ENCODE data around the gene SERPINA5.

The SERPINA5 gene

DNA sequence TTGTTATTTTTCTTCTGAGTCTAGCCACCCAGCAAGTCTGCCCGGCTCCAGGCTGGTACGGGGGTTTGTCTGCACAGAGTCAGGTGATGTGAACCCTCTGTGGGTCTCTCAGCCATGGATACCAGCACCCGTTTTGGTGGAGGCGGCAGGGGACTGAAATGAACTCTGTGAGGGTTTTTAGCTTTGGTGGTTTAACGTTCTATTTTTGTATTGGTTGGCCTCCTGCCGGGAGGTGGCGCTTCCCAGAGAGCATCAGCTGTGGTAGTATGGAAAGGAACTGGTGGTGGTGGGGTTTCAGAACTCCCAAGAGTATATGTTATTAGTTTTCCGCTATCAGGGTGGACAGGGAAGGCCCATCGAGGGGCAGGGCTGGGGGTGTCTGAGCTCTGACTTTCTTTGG, 25.2 kb upstream of the SERPINA5 start:
- DNase-seq = no peak

DNA sequence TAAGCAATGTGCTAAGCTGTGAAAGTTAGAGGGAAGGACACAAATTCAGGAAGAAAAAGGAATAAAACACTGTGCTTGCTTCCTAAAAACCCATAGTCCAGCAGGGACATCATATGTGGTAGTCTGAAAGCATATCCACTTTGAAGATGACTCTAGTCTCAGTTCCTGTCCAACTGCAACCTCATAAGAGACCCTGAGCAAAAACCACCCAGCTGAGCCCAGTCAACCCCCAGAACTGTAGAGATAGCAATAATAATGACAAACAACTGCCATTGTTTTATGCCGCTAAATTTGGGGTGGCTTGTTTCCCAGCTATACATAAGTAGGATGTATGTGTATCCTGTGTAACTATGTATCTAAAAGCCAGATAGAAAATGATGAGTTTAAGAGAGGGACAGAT, 23.9 kb upstream of the SERPINA5 start:
- no peak for DNase-seq

DNA sequence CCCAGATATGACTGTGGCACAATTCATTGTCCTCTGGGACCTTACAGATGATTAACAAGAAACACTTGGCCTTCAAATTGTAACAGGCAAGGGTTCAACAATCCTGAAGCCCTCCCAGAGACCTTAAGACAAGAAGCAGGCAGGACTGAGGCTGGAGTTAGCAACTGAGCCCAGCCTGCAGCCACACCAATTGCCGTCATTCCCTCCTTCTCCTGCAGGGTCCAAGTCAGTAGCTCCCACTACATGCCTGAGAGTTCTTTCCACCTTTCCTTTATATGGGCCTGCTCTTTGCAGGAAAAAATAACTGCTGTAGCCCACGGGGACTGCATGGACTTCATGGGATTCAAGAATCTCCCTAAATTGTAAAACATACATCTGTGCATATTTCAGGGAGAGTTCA, 22.4 kb upstream of the SERPINA5 start:
- no peak for DNase-seq

GRCh38 chr14:94559638-94560290, 21.5 kb upstream of the SERPINA5 start:
- DNase-seq = no peak

DNA sequence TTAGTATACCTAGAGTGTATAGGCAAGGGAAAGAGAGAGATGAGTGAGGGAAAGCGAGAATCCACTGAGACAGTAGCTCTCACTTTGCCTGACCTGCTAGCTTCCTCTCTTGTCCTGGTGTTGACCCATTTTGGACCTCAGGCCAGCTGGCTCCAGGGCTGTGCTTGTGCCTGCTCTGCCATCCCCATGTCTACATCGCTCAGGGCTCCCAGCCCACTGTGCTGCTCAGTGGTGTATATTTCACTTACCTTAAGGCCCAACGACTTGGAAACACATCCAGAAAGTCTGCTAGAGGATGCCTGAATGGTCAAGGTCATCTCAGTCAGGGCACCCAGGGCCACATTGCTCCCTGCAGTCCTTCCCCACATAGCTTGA, 20.9 kb upstream of the SERPINA5 start:
- DNase-seq = no peak

DNA sequence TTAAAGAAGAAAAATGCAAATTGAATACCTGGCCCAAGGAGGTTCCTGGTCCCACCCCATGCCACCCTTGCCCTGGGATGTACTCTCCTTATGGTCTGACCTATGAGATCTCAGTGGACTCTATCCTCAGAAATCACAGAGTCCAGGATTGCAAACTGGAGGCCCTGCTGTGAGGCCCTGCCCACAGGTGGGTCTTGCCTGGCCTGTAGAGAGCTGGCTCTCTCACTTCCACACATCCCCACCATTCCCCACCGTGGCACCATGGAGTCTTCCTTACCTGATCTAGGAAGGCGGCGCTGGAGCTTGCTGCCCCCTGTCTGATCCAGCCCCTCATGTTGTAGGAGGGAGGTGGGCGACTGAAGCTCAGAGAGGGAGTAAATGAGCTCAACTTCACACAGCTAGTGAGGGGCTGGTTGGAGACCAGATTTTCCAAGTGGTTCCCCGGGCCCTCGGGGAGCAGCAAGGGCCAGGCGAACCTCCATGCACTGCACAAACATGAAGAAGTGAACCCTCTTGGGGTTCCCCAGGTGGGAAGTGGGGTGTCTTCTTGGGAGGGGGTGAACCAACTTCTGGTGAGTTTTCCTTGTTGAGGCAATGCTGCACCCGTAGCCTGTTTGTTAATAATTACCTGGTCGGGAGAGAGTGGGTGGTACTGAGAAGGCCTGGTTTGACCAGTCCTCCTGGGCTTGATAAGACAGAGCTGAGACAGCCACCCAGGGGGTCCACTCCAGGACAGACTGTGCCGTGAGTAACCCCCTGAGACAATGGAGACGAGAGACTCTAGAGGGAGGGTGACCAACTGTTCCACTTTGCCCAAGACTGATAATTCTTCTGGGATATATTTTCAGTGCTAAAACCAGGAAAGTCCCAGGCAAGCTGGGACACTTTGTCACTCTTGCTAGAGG, 20.2 kb upstream of the SERPINA5 start, which contains the start of gene SERPINA4:
TSS of gene SERPINA4 (plus strand) at position 692 of the 905 bp plus-strand sequence. CDS start 2,041 bp downstream, outside the sequence.
- no peak for DNase-seq

- DNase-seq = no peak
Observed at GRCh38 chr14:94561656-94562010, 19.6 kb upstream of the SERPINA5 start.

DNA sequence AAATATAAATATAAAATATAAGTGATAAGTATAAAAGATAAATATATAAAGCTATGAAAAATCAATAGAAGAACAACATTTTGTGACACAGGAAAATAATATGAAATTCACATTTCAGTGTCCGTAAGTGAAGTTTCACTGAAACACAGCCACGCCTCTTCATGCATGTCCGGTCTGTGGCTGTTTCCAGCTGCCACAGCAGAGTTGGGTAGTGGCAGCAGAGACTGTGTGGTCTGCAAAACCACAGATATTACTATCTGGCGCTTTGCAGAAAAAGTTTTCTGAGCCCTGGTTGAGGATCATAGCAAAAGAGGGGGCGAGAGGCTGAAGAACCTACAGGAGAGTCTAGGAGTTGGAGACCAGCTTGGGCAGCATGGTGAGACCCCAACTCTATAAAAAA, 19.2 kb upstream of the SERPINA5 start:
- no peak for DNase-seq

- DNase-seq = no peak
Observed at GRCh38 chr14:94562941-94563883, 18.0 kb upstream of the SERPINA5 start.

DNA sequence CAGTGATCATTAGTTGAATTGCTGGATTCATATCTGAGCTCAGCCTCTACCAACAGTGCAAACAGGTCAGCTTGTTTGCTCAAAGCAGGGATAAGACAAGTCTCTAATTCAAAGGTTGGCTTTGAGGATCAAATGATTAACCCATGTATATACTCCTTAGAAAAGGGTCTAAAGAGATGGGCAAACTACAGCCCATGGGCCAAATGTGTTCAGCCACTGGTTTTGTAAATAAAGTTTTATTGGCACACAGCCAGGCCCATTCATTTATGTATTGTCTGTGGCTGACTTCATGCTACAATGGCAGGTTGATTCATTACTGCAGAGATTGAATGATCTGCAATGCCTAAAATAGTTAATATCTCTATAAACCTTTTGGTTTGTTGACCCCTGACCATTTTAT, 16.8 kb upstream of the SERPINA5 start:
- no peak for DNase-seq

GRCh38 chr14:94568186-94568585, 13.0 kb upstream of the SERPINA5 start:
- DNase-seq = no peak

- no peak for DNase-seq
Observed at GRCh38 chr14:94569381-94570001, 11.7 kb upstream of the SERPINA5 start.

DNA sequence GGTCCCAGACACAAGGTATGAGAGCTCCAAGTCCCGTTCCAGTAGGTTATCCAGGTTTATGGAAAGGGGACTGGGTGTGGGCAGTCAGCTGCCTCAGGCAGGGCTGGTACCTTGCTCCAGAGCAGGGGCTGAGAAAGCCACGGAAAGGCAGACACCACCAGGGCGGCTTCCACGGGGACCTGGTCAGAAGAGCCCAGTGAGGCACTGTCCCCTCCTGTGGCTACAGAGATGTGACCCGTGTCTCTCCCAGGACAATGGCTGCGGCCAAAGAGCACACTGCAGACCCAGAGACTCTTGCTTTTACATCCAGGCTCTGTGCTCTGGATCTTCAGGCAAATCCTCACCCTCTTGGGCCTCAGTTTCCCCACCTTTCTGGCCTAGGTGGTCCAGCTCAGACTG, 11.2 kb upstream of the SERPINA5 start:
- DNase-seq = no peak

DNA sequence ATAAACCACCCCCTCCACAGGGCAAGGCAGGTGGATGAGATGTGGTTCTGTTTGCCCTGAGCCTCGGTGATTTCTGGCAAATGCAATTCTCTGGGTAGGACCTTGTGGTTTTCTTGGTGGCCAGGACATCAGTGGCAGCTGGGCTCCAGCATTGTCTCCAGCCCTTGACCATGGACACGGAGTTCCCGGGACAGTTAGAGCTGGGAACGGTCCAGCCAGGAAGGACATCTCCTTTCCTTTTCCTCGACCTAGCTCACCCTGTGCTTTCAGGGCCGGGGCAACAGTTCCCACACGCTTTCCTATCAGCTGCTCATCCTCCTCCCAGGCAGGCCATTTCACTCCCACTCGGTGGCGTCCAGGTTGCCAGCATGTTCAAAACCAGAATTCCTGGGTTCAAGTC, 10.8 kb upstream of the SERPINA5 start:
- DNase-seq = no peak

DNA sequence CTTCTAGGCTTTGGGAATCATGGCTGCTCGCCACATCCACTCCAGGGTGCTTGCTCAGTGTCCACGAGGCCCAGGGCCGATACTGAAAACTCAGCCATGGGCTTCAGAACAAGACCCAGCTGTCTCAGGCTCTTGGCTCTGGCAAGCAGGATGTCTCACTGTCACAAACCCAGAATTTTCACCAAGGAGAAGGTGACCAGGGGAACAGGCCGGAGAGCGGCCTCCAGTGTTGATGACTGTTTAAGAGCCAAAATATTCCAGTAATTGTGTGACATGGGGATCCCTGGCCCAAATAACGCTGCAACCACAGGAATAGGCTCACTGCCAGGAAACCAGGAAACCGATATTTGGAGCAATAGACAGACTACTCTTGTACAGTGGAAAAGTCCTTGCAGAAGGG, 9.8 kb upstream of the SERPINA5 start:
- no peak for DNase-seq

GRCh38 chr14:94571950-94572349, 9.3 kb upstream of the SERPINA5 start:
- DNase-seq = no peak

DNA sequence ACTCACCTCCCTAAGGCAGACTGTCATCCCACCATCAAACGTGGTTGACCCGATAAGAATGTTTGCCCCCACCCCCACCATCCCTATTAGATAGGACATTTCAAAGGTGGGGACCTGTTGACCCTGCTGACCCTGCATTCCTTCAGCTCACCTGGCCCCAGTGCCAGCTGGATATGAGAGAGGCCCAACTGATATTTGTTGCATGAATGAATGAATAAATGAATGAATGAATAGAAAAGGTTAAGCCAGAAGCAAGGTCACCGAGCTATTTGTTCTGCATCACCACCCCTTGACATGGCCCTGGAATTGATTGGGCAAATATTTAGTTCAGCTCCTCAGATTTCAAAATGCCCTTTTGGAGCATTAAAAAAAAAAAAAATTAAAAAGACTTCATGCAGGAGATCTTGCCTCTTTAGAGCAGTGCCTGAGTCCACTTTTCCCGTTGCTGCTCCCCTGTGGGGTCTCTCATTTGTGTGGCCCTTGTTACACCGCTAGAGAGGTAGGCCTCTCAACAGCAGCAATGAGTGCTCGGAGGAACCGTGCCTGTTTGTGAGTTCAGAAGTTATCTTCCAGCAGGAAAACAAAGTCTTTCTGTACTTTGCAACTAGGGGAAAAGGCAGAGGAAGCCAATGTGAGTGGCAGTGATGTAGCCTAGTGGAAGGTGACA, 8.5 kb upstream of the SERPINA5 start:
- DNase-seq = no peak

DNA sequence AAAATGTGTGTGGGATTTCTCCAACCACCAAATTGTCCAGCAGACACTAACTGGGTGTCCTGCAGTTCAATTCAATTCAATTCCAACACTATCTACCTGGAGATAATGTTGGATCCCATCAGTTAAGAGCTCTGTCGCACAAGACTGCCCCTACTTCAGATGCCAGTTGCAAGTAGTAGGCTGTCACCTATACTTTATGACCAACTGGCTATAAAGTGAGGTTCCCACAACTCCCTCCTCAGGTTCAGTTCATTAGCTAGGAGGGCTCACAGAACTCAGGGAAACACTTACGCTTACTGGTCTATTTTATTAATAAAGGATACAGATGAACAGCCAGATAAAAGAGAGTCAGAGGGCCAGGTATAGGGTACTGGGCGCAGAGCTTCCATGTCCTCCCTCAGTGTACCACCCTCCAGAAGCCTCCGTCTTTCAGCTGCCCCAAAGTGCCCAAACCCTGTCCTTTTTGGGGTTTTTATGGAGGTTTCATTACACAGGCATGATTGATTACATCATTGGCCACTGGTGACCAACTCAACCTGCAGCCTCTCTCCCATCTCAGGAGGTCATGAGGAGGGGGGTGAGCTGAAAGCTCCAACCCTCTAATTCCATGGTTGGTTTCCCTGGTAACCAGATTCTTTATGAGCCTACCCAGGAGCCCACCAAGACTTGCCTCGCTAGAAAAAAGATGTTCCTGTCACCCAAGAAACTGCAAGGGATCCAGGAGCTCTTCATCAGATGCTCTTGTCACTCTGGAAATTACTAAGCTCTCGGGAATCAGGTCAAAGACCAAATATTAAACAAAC, 7.5 kb upstream of the SERPINA5 start:
- no peak for DNase-seq

GRCh38 chr14:94574336-94574735, 6.9 kb upstream of the SERPINA5 start:
- DNase-seq = no peak

- no peak for DNase-seq
Observed at GRCh38 chr14:94575730-94576585, 5.3 kb upstream of the SERPINA5 start.

Measured in activated naive CD4-positive, alpha-beta T cell treated with anti-CD3 and anti-CD28 coated beads, Interleukin-2, amount 50 U/mL, for 16 hours (primary cell).